Suprapubic skin (tissue), 4 donors: ENCODE measurements around the gene HSPA4L. TPM values are rescaled to one million over a fixed set of nuclear protein-coding genes. Genes with fewer than 3 reads are reported as not detected.

Experiments used
- DNase-seq, 2 donors: peaks; one replicate each; pipeline ENCODE4 v3.0.0-alpha.2; 2019; ENCODE audit warnings: low spot score in 2 of 2
- H3K27ac ChIP-seq: fragments of 200-600 bp; sonication (generic); one replicate; pipeline ENCODE4 v1.5.1; 2019
- H3K27me3 ChIP-seq: fragments of 200-600 bp; sonication (generic); one replicate; pipeline ENCODE4 v1.5.1; 2019
- H3K36me3 ChIP-seq: fragments of 200-600 bp; sonication (generic); one replicate; pipeline ENCODE4 v1.5.1; 2019
- H3K4me1 ChIP-seq: fragments of 200-600 bp; sonication (generic); one replicate; pipeline ENCODE4 v1.5.1; 2019
- H3K4me3 ChIP-seq: fragments of 200-600 bp; sonication (generic); one replicate; pipeline ENCODE4 v1.5.1; 2019; ENCODE audit warnings: mild to moderate bottlenecking
- H3K9me3 ChIP-seq: fragments of 200-600 bp; sonication (generic); one replicate; pipeline ENCODE4 v1.5.1; 2019
- CTCF ChIP-seq, 2 donors: fragments of 200-600 bp in 1 of 2; fragments of 450-650 bp in 1 of 2; sonication (generic) in 1 of 2; IDR thresholded peaks; one replicate each; pipeline ENCODE4 v1.5.1; 2016 to 2019; ENCODE audit warnings: antibody characterized with exemption in 2 of 2, mild to moderate bottlenecking in 1 of 2, moderate library complexity in 1 of 2
- EP300 ChIP-seq: sonication (generic); formaldehyde crosslinking; IDR thresholded peaks from one replicate; pipeline ENCODE4 v1.6.1; 2017; ENCODE audit warnings: antibody characterized with exemption
- POLR2A ChIP-seq, 2 donors: fragments of 450-650 bp; IDR thresholded peaks; one replicate each; pipeline ENCODE4 v1.6.1; 2017; ENCODE audit warnings: antibody characterized with exemption in 2 of 2, mild to moderate bottlenecking in 2 of 2, moderate library complexity in 2 of 2
- POLR2AphosphoS5 ChIP-seq, 3 donors: sonication (generic); formaldehyde crosslinking; IDR thresholded peaks; one replicate each; pipeline ENCODE4 v1.6.1; 2017; ENCODE audit warnings: antibody characterized with exemption in 3 of 3
- WGBS: methylation state at CpG from one replicate; pipeline ENCODE4 v1.1.5; 2018; 5-methylcytosine and 5-hydroxymethylcytosine counted together
- total RNA-seq, 4 donors: library from RNA; depleted of rRNA; stranded (reverse); fragments of >200 nt; gene quantifications; one replicate each; pipeline ENCODE4 v1.1.0, GENCODE V29; 2016

The HSPA4L gene
- total RNA-seq, 4 donors from 2014 or later = 17.8 to 22.2 (median 19.6) TPM

GRCh38 chr4:127778102-127778501 is 4.0 kb upstream of the HSPA4L start:
- no peak for TF ChIP-seq POLR2A (IDR thresholded peaks at IDR 0.05)
- no peak overlapping the region for H3K27ac ChIP-seq
- WGBS = 56% methylated on average over 2 of the region's 2 CpGs
- DNase-seq = no peak
- no peak overlapping the region for H3K4me3 ChIP-seq
- no peaks in the 10 kb centered on the region for H3K9me3 ChIP-seq
- peaks cover 7% of the 10 kb centered on the region for H3K4me1 ChIP-seq
- H3K27me3 ChIP-seq = no peaks in the 10 kb centered on the region
- H3K36me3 ChIP-seq = no peaks in the 10 kb centered on the region

GRCh38 chr4:127780598-127780997 is 1.5 kb upstream of the HSPA4L start:
- no peaks in the 10 kb centered on the region for H3K27me3 ChIP-seq
- no peaks in the 10 kb centered on the region for H3K36me3 ChIP-seq
- DNase-seq = no peak
- TF ChIP-seq POLR2AphosphoS5 (IDR thresholded peaks at IDR 0.05) = no peak
- TF ChIP-seq CTCF (IDR thresholded peaks at IDR 0.05) = no peak
- TF ChIP-seq EP300 = no peak
- no peak for TF ChIP-seq POLR2A (IDR thresholded peaks at IDR 0.05)
- no peak overlapping the region for H3K27ac ChIP-seq
- peaks cover 10% of the 10 kb centered on the region for H3K4me1 ChIP-seq
- H3K9me3 ChIP-seq = no peaks in the 10 kb centered on the region
- H3K4me3 ChIP-seq = no peak overlapping the region
- WGBS = 90% methylated on average over 12 of the region's 12 CpGs

- WGBS = 17% methylated on average over 29 of the region's 43 CpGs
- peak; percentile 59 to 88 for DNase-seq
- peaks cover 10% of the 10 kb centered on the region for H3K4me1 ChIP-seq
- H3K36me3 ChIP-seq = no peaks in the 10 kb centered on the region
- H3K27me3 ChIP-seq = no peaks in the 10 kb centered on the region
- TF ChIP-seq POLR2A (IDR thresholded peaks at IDR 0.05) (no peak), EP300 (no peak), CTCF (IDR thresholded peaks at IDR 0.05) (no peak), POLR2AphosphoS5 (IDR thresholded peaks at IDR 0.05) (no peak)
- H3K4me3 ChIP-seq = peak overlapping the region; percentile 89
- peak overlapping the region; percentile 81 for H3K27ac ChIP-seq
- H3K9me3 ChIP-seq = no peaks in the 10 kb centered on the region
Measured at GRCh38 chr4:127781300-127782024, 660 bp upstream of the HSPA4L start.

- peak overlapping the region; percentile 81 for H3K27ac ChIP-seq
- no peaks in the 10 kb centered on the region for H3K9me3 ChIP-seq
- H3K4me1 ChIP-seq = peaks cover 10% of the 10 kb centered on the region
- WGBS = 0% methylated on average over 5 of the region's 30 CpGs
- no peaks in the 10 kb centered on the region for H3K36me3 ChIP-seq
- TF ChIP-seq POLR2AphosphoS5 (IDR thresholded peaks at IDR 0.05) = no peak
- peak in 1 of 2 donors; percentile 84 for DNase-seq
- no peaks in the 10 kb centered on the region for H3K27me3 ChIP-seq
- H3K4me3 ChIP-seq = peak overlapping the region; percentile 89
Measured at GRCh38 chr4:127782025-127782274, 172 bp upstream of the HSPA4L start.

- peak in 1 of 3 donors; percentile 23 for TF ChIP-seq POLR2AphosphoS5 (IDR thresholded peaks at IDR 0.05)
- no peak for TF ChIP-seq EP300
- no peaks in the 10 kb centered on the region for H3K36me3 ChIP-seq
- peak overlapping the region; percentile 81 for H3K27ac ChIP-seq
- WGBS = 9% methylated on average over 25 of the region's 25 CpGs
- no peaks in the 10 kb centered on the region for H3K9me3 ChIP-seq
- DNase-seq = peak; percentile 86 to 87
- H3K4me3 ChIP-seq = peak overlapping the region; percentile 89
- no peaks in the 10 kb centered on the region for H3K27me3 ChIP-seq
- H3K4me1 ChIP-seq = peaks cover 10% of the 10 kb centered on the region
Measured at GRCh38 chr4:127783026-127783769, 1.1 kb downstream of the HSPA4L start.

GRCh38 chr4:127783955-127784770 is 2.0 kb downstream of the HSPA4L start:
- Histone ChIP-seq H3K27me3 (no peaks in the 10 kb centered on the region), H3K27ac (peak overlapping the region; percentile 81), H3K4me3 (peak overlapping the region; percentile 89), H3K36me3 (no peaks in the 10 kb centered on the region), H3K9me3 (no peaks in the 10 kb centered on the region), H3K4me1 (peaks cover 10% of the 10 kb centered on the region)
- no peak for DNase-seq
- 60% methylated on average over 9 of the region's 9 CpGs for WGBS
- TF ChIP-seq POLR2AphosphoS5 (IDR thresholded peaks at IDR 0.05) (no peak), CTCF (IDR thresholded peaks at IDR 0.05) (no peak), EP300 (no peak), POLR2A (IDR thresholded peaks at IDR 0.05) (no peak)
